Measurements from ENCODE around the gene PTPRT. TPM values are rescaled to one million over a fixed set of nuclear protein-coding genes. Genes with fewer than 3 reads are reported as not detected.

Gene PTPRT
- total RNA-seq, 2 donors from 2014 or later = 0.11 to 0.35 TPM

GRCh38 chr20:42380287-42380686 lies 809.4 kb downstream of the PTPRT start:
- Histone ChIP-seq H3K27me3 (no peaks in the 10 kb centered on the region), H3K27ac (no peak overlapping the region), H3K36me3 (no peaks in the 10 kb centered on the region), H3K9me3 (no peaks in the 10 kb centered on the region), H3K4me3 (no peak overlapping the region), H3K4me1 (no peaks in the 10 kb centered on the region)
- TF ChIP-seq CTCF (IDR thresholded peaks at IDR 0.05) = no peak
- DNase-seq (ENCODE audit: low spot score) = no peak

- H3K36me3 ChIP-seq = no peaks in the 10 kb centered on the region
- no peaks in the 10 kb centered on the region for H3K9me3 ChIP-seq
- no peak overlapping the region for H3K4me3 ChIP-seq
- H3K4me1 ChIP-seq = no peaks in the 10 kb centered on the region
- TF ChIP-seq CTCF (IDR thresholded peaks at IDR 0.05) = no peak
- H3K27me3 ChIP-seq = no peaks in the 10 kb centered on the region
- no peak for DNase-seq (ENCODE audit: low spot score)
- no peak overlapping the region for H3K27ac ChIP-seq
Observed at GRCh38 chr20:42379385-42379784, 810.3 kb downstream of the PTPRT start.

- H3K27ac ChIP-seq = no peak overlapping the region
- no peak for TF ChIP-seq CTCF (IDR thresholded peaks at IDR 0.05)
- no peaks in the 10 kb centered on the region for H3K36me3 ChIP-seq
- DNase-seq (ENCODE audit: low spot score) = no peak
- H3K27me3 ChIP-seq = no peaks in the 10 kb centered on the region
- H3K4me3 ChIP-seq = no peak overlapping the region
- no peaks in the 10 kb centered on the region for H3K4me1 ChIP-seq
- no peaks in the 10 kb centered on the region for H3K9me3 ChIP-seq
Observed at GRCh38 chr20:42378826-42379225, 810.9 kb downstream of the PTPRT start.

GRCh38 chr20:42376131-42376530 lies 813.6 kb downstream of the PTPRT start:
- TF ChIP-seq CTCF (IDR thresholded peaks at IDR 0.05) = no peak
- Histone ChIP-seq H3K27ac (no peak overlapping the region), H3K4me3 (no peak overlapping the region), H3K4me1 (no peaks in the 10 kb centered on the region), H3K9me3 (no peaks in the 10 kb centered on the region), H3K27me3 (no peaks in the 10 kb centered on the region), H3K36me3 (no peaks in the 10 kb centered on the region)
- no peak for DNase-seq (ENCODE audit: low spot score)

GRCh38 chr20:42373049-42373448 lies 816.7 kb downstream of the PTPRT start:
- no peak for DNase-seq (ENCODE audit: low spot score)
- Histone ChIP-seq H3K4me1 (no peaks in the 10 kb centered on the region), H3K4me3 (no peak overlapping the region), H3K9me3 (no peaks in the 10 kb centered on the region), H3K36me3 (no peaks in the 10 kb centered on the region), H3K27me3 (no peaks in the 10 kb centered on the region), H3K27ac (no peak overlapping the region)
- no peak for TF ChIP-seq CTCF (IDR thresholded peaks at IDR 0.05)

- no peaks in the 10 kb centered on the region for H3K27me3 ChIP-seq
- no peak for DNase-seq (ENCODE audit: low spot score)
- H3K36me3 ChIP-seq = no peaks in the 10 kb centered on the region
- H3K9me3 ChIP-seq = no peaks in the 10 kb centered on the region
- no peak overlapping the region for H3K4me3 ChIP-seq
- TF ChIP-seq CTCF (IDR thresholded peaks at IDR 0.05) = no peak
- H3K4me1 ChIP-seq = no peaks in the 10 kb centered on the region
- H3K27ac ChIP-seq = no peak overlapping the region
Observed at GRCh38 chr20:42370075-42370474, 819.6 kb downstream of the PTPRT start.
